ENCODE data around the gene ITCH.

- TF ChIP-seq CTCF (IDR thresholded peaks at IDR 0.05) (no peak), POLR2A (IDR thresholded peaks at IDR 0.05) (no peak)
These were observed 57.9 kb downstream of the ITCH start for GRCh38 chr20:34420975-34421374.

Data from ovary (tissue), 3 donors.